ENCODE measurements around the gene SYPL1.

The SYPL1 gene

GRCh38 chr7:106071356-106071998 lies 40.6 kb downstream of the SYPL1 start:
- no peak for TF ChIP-seq CTCF (IDR thresholded peaks at IDR 0.05; ENCODE audit: low read depth, low read length, missing control alignments)
- H3K4me3 ChIP-seq (ENCODE audit: low read depth, low read length), result no peak overlapping the region

GRCh38 chr7:106070567-106071254 lies 41.4 kb downstream of the SYPL1 start:
- Histone ChIP-seq H3K27me3 (replicated peaks) (no peaks in the 10 kb centered on the region), H3K36me3 (replicated peaks) (no peaks in the 10 kb centered on the region), H3K4me3 (ENCODE audit: low read depth, low read length) (no peak overlapping the region), H3K27ac (no peak overlapping the region)
- in situ Hi-C loops (cut with HindIII; ENCODE audit: low pct_ligation_motif_present, low sequenced_read_pairs), result loop anchor here (25.0 kb wide), 1 partner anchor 92 kb away; no protein-coding TSS in a partner anchor
- no peak for TF ChIP-seq CTCF (IDR thresholded peaks at IDR 0.05; ENCODE audit: low read depth, low read length, missing control alignments)
- no peak for DNase-seq

More at GRCh38 chr7:106071356-106071998, 40.6 kb downstream of the SYPL1 start:
- DNase-seq, result no peak
- no peaks in the 10 kb centered on the region for H3K27me3 ChIP-seq (replicated peaks)
- H3K36me3 ChIP-seq (replicated peaks), result no peaks in the 10 kb centered on the region
- in situ Hi-C loops (cut with HindIII; ENCODE audit: low pct_ligation_motif_present, low sequenced_read_pairs), result loop anchor here (25.0 kb wide), 1 partner anchor 91 kb away; no protein-coding TSS in a partner anchor
- H3K27ac ChIP-seq, result no peak overlapping the region

GRCh38 chr7:106070201-106070551 lies 41.9 kb downstream of the SYPL1 start:
- TF ChIP-seq CTCF (IDR thresholded peaks at IDR 0.05; ENCODE audit: low read depth, low read length, missing control alignments), result no peak
- Histone ChIP-seq H3K27ac (no peak overlapping the region), H3K27me3 (replicated peaks) (no peaks in the 10 kb centered on the region), H3K36me3 (replicated peaks) (no peaks in the 10 kb centered on the region), H3K4me3 (ENCODE audit: low read depth, low read length) (no peak overlapping the region)
- in situ Hi-C loops (cut with HindIII; ENCODE audit: low pct_ligation_motif_present, low sequenced_read_pairs), result loop anchor here (25.0 kb wide), 1 partner anchor 92 kb away; no protein-coding TSS in a partner anchor
- no peak for DNase-seq

GRCh38 chr7:106069471-106070200 lies 42.5 kb downstream of the SYPL1 start:
- DNase-seq, result no peak
- Histone ChIP-seq H3K27ac (no peak overlapping the region), H3K36me3 (replicated peaks) (no peaks in the 10 kb centered on the region), H3K4me3 (ENCODE audit: low read depth, low read length) (no peak overlapping the region), H3K27me3 (replicated peaks) (no peaks in the 10 kb centered on the region)
- in situ Hi-C loops (cut with HindIII; ENCODE audit: low pct_ligation_motif_present, low sequenced_read_pairs), result loop anchor here (25.0 kb wide), 1 partner anchor 93 kb away; no protein-coding TSS in a partner anchor
- TF ChIP-seq CTCF (IDR thresholded peaks at IDR 0.05; ENCODE audit: low read depth, low read length, missing control alignments), result no peak

- no peak overlapping the region for H3K4me3 ChIP-seq (ENCODE audit: low read depth, low read length)
- H3K36me3 ChIP-seq (replicated peaks), result no peaks in the 10 kb centered on the region
- no peak overlapping the region for H3K27ac ChIP-seq
- in situ Hi-C loops (cut with HindIII; ENCODE audit: low pct_ligation_motif_present, low sequenced_read_pairs), result loop anchor here (25.0 kb wide), 1 partner anchor 93 kb away; no protein-coding TSS in a partner anchor
- H3K27me3 ChIP-seq (replicated peaks), result no peaks in the 10 kb centered on the region
- no peak for TF ChIP-seq CTCF (IDR thresholded peaks at IDR 0.05; ENCODE audit: low read depth, low read length, missing control alignments)
- no peak for DNase-seq
These were observed 43.1 kb downstream of the SYPL1 start for GRCh38 chr7:106068986-106069385.

Measured in brain microvascular endothelial cell (primary cell).